Measurements from ENCODE around the gene CREB1. TPM values are rescaled to one million over a fixed set of nuclear protein-coding genes. Genes with fewer than 3 reads are reported as not detected.
A peak's percentile ranks its signal among the peaks of the same experiment; 100 is the strongest.

The CREB1 gene
- total and polyA plus RNA-seq, 9 of the 15 experiments (the other 6 are each of a cell fraction or from before 2014, with no cell fraction given): 8.9 to 51.3 (median 19.5) TPM

- TF ChIP-seq KDM5B (IDR thresholded peaks at IDR 0.05; ENCODE audit: insufficient replicate concordance, low read depth, low read length) (no peak), ZNF41 (CRISPR knock-in tag; conservative IDR thresholded peaks at IDR 0.05) (no peak), CBX5 (IDR thresholded peaks at IDR 0.05; ENCODE audit: borderline replicate concordance, low read depth) (no peak), DPF2 (IDR thresholded peaks at IDR 0.05) (peak; percentile 75), NR2F6 (CRISPR knock-in tag; IDR thresholded peaks at IDR 0.05) (no peak), RCOR1 (IDR thresholded peaks at IDR 0.05; ENCODE audit: borderline replicate concordance in 1 of 2, low read depth in 2 of 2, low read length in 2 of 2) (no peak), IRF9 (tag; IDR thresholded peaks at IDR 0.05) (peak; percentile 76; the same call in 1 of the 2 replicates), MAFG (tag; conservative IDR thresholded peaks at IDR 0.05) (peak; percentile 67), ZNF740 (CRISPR knock-in tag; IDR thresholded peaks at IDR 0.05) (no peak), ZNF740 (tag; IDR thresholded peaks at IDR 0.05) (no peak), EP300 (IDR thresholded peaks at IDR 0.05; ENCODE audit: low read length) (peak; percentile 35; the same call in 1 of the 2 replicates)
- TF ChIP-seq, protein P1, sequence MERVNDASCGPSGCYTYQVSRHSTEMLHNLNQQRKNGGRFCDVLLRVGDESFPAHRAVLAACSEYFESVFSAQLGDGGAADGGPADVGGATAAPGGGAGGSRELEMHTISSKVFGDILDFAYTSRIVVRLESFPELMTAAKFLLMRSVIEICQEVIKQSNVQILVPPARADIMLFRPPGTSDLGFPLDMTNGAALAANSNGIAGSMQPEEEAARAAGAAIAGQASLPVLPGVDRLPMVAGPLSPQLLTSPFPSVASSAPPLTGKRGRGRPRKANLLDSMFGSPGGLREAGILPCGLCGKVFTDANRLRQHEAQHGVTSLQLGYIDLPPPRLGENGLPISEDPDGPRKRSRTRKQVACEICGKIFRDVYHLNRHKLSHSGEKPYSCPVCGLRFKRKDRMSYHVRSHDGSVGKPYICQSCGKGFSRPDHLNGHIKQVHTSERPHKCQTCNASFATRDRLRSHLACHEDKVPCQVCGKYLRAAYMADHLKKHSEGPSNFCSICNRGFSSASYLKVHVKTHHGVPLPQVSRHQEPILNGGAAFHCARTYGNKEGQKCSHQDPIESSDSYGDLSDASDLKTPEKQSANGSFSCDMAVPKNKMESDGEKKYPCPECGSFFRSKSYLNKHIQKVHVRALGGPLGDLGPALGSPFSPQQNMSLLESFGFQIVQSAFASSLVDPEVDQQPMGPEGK (CRISPR knock-in tag; IDR thresholded peaks at IDR 0.05; ENCODE audit: borderline replicate concordance): no peak
- TF ChIP-seq, protein P2, sequence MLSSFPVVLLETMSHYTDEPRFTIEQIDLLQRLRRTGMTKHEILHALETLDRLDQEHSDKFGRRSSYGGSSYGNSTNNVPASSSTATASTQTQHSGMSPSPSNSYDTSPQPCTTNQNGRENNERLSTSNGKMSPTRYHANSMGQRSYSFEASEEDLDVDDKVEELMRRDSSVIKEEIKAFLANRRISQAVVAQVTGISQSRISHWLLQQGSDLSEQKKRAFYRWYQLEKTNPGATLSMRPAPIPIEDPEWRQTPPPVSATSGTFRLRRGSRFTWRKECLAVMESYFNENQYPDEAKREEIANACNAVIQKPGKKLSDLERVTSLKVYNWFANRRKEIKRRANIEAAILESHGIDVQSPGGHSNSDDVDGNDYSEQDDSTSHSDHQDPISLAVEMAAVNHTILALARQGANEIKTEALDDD (IDR thresholded peaks at IDR 0.05): no peak
- TF ChIP-seq, protein P3, sequence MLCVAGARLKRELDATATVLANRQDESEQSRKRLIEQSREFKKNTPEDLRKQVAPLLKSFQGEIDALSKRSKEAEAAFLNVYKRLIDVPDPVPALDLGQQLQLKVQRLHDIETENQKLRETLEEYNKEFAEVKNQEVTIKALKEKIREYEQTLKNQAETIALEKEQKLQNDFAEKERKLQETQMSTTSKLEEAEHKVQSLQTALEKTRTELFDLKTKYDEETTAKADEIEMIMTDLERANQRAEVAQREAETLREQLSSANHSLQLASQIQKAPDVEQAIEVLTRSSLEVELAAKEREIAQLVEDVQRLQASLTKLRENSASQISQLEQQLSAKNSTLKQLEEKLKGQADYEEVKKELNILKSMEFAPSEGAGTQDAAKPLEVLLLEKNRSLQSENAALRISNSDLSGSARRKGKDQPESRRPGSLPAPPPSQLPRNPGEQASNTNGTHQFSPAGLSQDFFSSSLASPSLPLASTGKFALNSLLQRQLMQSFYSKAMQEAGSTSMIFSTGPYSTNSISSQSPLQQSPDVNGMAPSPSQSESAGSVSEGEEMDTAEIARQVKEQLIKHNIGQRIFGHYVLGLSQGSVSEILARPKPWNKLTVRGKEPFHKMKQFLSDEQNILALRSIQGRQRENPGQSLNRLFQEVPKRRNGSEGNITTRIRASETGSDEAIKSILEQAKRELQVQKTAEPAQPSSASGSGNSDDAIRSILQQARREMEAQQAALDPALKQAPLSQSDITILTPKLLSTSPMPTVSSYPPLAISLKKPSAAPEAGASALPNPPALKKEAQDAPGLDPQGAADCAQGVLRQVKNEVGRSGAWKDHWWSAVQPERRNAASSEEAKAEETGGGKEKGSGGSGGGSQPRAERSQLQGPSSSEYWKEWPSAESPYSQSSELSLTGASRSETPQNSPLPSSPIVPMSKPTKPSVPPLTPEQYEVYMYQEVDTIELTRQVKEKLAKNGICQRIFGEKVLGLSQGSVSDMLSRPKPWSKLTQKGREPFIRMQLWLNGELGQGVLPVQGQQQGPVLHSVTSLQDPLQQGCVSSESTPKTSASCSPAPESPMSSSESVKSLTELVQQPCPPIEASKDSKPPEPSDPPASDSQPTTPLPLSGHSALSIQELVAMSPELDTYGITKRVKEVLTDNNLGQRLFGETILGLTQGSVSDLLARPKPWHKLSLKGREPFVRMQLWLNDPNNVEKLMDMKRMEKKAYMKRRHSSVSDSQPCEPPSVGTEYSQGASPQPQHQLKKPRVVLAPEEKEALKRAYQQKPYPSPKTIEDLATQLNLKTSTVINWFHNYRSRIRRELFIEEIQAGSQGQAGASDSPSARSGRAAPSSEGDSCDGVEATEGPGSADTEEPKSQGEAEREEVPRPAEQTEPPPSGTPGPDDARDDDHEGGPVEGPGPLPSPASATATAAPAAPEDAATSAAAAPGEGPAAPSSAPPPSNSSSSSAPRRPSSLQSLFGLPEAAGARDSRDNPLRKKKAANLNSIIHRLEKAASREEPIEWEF (CRISPR knock-in tag; IDR thresholded peaks at IDR 0.05): no peak
- TF ChIP-seq, protein P4, sequence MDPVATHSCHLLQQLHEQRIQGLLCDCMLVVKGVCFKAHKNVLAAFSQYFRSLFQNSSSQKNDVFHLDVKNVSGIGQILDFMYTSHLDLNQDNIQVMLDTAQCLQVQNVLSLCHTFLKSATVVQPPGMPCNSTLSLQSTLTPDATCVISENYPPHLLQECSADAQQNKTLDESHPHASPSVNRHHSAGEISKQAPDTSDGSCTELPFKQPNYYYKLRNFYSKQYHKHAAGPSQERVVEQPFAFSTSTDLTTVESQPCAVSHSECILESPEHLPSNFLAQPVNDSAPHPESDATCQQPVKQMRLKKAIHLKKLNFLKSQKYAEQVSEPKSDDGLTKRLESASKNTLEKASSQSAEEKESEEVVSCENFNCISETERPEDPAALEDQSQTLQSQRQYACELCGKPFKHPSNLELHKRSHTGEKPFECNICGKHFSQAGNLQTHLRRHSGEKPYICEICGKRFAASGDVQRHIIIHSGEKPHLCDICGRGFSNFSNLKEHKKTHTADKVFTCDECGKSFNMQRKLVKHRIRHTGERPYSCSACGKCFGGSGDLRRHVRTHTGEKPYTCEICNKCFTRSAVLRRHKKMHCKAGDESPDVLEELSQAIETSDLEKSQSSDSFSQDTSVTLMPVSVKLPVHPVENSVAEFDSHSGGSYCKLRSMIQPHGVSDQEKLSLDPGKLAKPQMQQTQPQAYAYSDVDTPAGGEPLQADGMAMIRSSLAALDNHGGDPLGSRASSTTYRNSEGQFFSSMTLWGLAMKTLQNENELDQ (CRISPR knock-in tag; IDR thresholded peaks at IDR 0.05; ENCODE audit: borderline replicate concordance): no peak
Measured at GRCh38 chr2:207491956-207492355, 37.8 kb upstream of the CREB1 start (continued).

Data from K562 (cell line).